ENCODE results near the gene PARD6G.

The PARD6G gene

GRCh38 chr18:80145196-80145804 is 102.0 kb downstream of the PARD6G start:
- DNase-seq (ENCODE audit: low read depth), result no peak

GRCh38 chr18:80143881-80144280 is 103.4 kb downstream of the PARD6G start:
- DNase-seq (ENCODE audit: low read depth), result no peak

GRCh38 chr18:80140455-80140985 is 106.8 kb downstream of the PARD6G start:
- no peak for DNase-seq (ENCODE audit: low read depth)

GRCh38 chr18:80137976-80138375 is 109.3 kb downstream of the PARD6G start:
- DNase-seq (ENCODE audit: low read depth), result no peak

- no peak for DNase-seq (ENCODE audit: low read depth)
These were observed 110.2 kb downstream of the PARD6G start for GRCh38 chr18:80137137-80137536.

GRCh38 chr18:80136679-80137078 is 110.6 kb downstream of the PARD6G start:
- DNase-seq (ENCODE audit: low read depth), result no peak

- DNase-seq (ENCODE audit: low read depth), result no peak
These were observed 112.2 kb downstream of the PARD6G start for GRCh38 chr18:80135136-80135535.

GRCh38 chr18:80133124-80133523 is 114.2 kb downstream of the PARD6G start:
- DNase-seq (ENCODE audit: low read depth), result no peak

- no peak for DNase-seq (ENCODE audit: low read depth)
These were observed 115.0 kb downstream of the PARD6G start for GRCh38 chr18:80132180-80132812.

- DNase-seq (ENCODE audit: low read depth), result no peak
These were observed 116.8 kb downstream of the PARD6G start for GRCh38 chr18:80130555-80130954.

- DNase-seq (ENCODE audit: low read depth), result no peak
These were observed 117.5 kb downstream of the PARD6G start for GRCh38 chr18:80129672-80130367.

- DNase-seq (ENCODE audit: low read depth), result no peak
These were observed 119.7 kb downstream of the PARD6G start for GRCh38 chr18:80127635-80128034.

GRCh38 chr18:80126797-80127196 is 120.5 kb downstream of the PARD6G start:
- no peak for DNase-seq (ENCODE audit: low read depth)

- DNase-seq (ENCODE audit: low read depth), result no peak
These were observed 123.2 kb downstream of the PARD6G start for GRCh38 chr18:80124131-80124530.

- no peak for DNase-seq (ENCODE audit: low read depth)
These were observed 126.4 kb downstream of the PARD6G start for GRCh38 chr18:80120932-80121331.

GRCh38 chr18:80119111-80119510 is 128.2 kb downstream of the PARD6G start:
- no peak for DNase-seq (ENCODE audit: low read depth)

GRCh38 chr18:80115035-80115434 is 132.3 kb downstream of the PARD6G start:
- DNase-seq (ENCODE audit: low read depth), result no peak

- DNase-seq (ENCODE audit: low read depth), result no peak
These were observed 134.6 kb downstream of the PARD6G start for GRCh38 chr18:80112624-80113248.

GRCh38 chr18:80109676-80110078 is 137.6 kb downstream of the PARD6G start:
- peak; percentile 27 for DNase-seq (ENCODE audit: low read depth)

GRCh38 chr18:80108739-80109675 is 138.3 kb downstream of the PARD6G start, which contains the start of gene ADNP2:
ADNP2 (plus strand) TSS chr18:80109262; CDS start chr18:80117543, 8,281 bp downstream.
- DNase-seq (ENCODE audit: low read depth), result peak; percentile 91

GRCh38 chr18:80108121-80108536 is 139.2 kb downstream of the PARD6G start:
- no peak for DNase-seq (ENCODE audit: low read depth)

All from fibroblast of gingiva (primary cell).